PC-3 (cell line): ENCODE measurements around the gene LRRN4.

Experiments used
- CTCF ChIP-seq: fragments of 300-600 bp; sonication (generic); conservative IDR thresholded peaks from 2 replicates; pipeline ENCODE4 v1.5.1; 2017; ENCODE audit warnings: antibody characterized with exemption, low read depth, mild to moderate bottlenecking, low read length
- EZH2phosphoT487 ChIP-seq: fragments of 300-600 bp; sonication (generic); IDR thresholded peaks from 2 replicates; pipeline ENCODE4 v1.6.1; 2018; ENCODE audit warnings: mild to moderate bottlenecking, antibody characterized with exemption, low read length, borderline replicate concordance

- TF ChIP-seq EZH2phosphoT487 (no peak), CTCF (no peak)
These were observed 40.2 kb upstream of the LRRN4 start for GRCh38 chr20:6094063-6094462.
